CD4-positive, alpha-beta T cell treated with Interleukin-17A for 4 hours (primary cell): ENCODE results near the gene PDLIM1.
A peak's percentile ranks its signal among the peaks of the same experiment; 100 is the strongest.

Source experiments
- DNase-seq: peaks from one replicate; pipeline ENCODE4 v3.0.0-alpha.2; 2020; ENCODE audit warnings: mixed read lengths

The PDLIM1 gene

DNA sequence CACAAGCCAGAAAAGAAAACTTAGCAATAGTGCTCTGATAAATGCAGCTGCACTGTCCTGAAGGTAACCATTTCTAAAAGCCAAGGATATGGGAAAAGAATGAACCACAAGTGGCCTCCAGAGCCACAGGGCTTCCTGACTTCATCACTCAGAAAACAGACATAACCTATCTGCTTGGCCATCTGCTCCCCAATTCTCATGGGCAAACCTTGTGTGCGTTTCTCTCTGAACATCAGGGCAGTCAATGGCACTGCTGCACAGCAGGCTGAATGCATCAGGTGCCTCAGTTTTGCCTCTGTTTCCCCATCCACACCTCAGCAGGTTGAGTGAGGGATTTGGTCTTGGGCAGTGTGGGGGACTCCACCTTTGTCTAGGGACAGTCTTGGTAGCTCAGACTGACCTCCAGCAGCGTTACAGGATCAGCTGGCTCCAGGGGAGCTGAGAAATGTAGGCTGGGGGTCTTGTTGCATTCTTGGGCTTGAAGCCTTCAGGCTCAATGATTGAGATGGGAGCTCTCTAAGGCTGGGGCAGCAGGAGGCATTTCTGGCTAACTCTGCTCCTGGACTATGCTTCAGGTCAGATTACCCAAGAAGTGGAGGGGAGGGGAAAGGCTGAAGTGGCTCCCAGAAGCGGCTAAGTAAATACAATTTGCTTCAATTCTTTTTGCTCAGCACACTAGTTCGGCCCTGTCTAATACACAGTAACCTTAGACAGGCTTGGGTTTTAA lies 23.6 kb upstream of the PDLIM1 start:
- DNase-seq = no peak

DNA sequence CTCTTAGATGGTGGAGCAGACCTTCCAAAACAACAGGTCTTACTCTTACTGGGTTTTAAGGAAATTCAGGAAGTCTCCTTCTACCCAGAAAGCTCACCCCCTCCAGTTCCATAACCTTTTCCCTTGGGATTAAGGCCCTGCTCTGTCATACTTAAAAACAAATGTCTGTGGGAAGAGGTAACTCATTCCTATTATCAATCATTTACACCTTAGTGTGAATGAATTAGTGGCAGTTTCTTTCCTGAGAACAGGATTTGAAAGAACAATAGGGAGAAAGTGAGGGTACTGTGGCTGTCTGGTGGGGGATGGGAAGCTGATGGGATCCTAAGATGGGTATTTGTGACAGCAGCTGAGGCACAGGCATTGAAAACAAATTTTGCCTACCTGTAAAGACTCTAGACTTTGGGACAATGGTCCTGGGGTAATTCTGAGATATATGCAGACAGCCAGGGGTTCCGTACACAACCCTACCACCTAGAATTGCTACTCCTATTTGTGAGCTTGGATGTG lies 22.2 kb upstream of the PDLIM1 start:
- DNase-seq = no peak

DNA sequence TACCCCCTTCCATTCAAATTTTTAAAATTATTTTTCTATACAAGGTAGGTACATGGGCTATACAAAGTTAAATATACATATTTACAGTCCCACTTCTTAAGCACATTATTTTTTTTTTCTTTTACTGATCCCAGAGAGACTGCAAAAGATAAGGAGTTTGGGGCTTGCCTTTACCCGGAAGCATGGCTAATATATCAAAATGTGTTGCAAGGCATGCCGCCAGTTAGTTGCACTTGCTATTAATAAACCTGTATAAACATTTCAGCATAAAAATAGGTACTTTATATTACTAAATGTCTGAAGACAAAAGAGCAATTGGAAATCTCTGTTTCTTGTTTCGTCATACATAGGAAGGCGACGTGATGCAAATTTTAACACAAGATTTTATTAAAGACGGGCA lies 21.5 kb upstream of the PDLIM1 start:
- DNase-seq = no peak

DNA sequence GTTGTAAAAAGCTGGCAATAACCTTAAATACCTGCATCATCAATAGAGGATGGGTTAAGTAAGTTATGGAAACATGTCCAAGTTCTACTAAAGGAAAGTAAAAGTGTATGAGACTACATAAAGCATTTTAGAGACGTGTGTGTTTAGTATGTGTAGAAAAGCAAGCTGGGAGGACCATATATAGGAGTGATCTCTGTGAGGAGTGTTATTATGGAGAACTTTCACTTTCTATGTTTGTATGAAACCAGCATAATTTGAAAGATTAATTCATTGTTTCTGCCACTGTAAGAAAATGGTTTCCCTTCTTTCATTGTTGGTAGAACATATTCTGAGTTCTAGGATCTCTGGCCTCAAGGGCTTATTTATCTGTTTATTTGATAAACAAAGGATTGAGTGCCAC lies 19.2 kb upstream of the PDLIM1 start:
- no peak for DNase-seq

DNA sequence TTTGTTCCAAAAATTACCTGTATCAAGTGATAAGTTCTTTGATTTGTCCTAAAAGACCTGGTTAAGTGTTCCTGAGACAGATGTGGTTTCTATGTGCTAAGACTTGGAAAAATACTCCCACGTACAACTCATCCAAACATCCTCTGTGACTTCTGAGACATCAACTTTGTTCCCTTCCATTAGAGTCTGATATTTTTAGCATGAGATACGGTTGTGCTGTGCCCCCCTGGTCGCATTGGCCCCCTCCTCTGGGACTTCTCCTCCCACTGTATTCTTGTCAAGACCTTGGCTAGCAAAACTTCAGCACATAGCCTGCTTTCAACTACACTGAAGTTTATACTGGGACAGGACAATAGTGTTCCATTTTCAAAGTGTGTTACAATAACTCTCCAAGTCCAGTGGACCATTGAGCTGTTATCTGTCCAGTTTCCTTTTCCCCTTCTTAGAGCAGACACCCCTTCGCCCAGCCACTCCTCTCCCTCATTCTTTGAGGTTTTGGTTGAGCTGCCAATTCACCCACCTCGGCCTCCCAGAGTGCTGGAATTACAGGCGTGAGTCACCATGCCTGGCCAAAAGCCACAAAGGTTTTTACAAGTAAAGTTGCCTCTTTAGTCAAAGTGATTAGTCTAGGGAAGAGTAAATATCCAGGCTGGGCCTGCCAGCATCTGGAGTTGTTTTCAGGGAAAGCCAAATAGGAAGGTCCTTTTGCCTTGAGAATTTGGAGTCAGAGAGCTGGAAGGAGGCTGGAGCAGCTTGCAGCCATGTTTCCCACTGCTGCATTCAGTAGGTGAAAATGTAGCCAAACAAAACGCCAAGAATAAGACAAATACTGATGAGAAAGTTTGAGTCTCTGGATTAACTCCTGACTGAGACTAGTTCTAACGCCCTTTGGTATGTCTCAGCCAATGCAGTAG lies 17.8 kb upstream of the PDLIM1 start:
- no peak for DNase-seq

DNA sequence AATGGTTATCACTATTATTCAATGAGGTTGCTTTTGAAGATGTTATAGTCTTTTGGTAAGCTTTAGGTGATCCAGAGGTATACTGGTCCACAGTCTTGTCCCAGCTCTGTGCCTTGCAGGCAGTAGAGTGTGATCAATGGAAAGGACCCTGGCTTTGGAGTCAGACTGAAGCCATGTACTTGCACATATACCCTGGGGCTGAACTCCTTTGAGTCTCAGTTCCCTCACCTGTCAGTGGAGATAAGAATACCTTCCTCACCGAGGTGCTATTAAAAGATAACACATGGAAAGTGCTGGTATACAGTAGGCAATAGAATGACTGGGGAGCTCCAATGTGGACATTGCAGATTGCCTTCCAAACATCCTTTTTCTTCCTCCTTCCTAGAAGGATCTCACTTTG lies 16.0 kb upstream of the PDLIM1 start:
- no peak for DNase-seq

DNA sequence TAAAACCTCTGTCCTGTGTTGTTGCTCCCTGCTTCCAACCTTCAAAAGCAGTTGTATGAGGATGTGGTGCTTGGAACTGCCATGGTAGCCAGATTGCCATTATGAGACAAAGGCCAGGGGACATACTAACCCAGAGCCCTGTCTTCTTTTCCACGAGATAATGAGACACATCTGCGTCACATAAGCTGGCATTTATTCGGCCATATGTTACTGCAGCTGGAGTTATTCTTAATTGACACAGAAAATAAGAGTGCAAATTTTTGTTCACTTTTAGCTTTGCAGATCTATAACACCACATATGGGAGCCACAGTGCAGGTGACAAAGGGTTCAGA lies 15.5 kb upstream of the PDLIM1 start:
- no peak for DNase-seq

DNA sequence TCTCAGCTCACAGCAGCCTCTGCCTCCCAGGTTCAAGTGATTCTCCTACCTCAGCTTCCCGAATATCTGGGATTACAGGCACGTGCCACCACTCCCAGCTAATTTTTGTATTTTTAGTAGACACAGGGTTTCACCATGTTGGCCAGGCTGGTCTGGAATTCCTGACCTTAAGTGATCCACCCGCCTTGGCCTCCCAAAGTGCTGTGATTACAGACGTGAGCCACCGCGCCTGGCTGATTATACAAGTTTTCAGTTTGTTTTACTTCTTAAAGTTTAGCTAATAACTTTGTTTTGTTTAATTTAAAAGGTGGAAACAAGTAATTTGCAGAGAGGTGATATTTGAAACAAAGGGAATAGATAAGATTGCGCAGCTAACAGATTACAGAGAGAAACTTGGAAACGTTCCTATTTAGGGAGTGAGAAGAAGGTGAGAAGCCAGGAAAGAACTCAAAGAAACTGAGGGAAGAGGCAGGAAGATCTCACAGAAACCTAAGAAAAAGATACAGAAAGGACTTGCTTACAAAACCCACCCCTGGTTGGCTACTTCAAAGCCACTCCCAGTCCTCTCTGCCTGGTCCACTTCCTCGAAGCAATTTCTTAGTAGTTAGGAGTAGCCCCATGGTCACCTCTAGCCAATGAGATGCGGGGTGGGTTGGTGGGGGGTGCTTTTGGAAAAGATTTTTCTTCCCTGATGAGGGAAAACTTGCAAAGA lies 15.0 kb upstream of the PDLIM1 start:
- no peak for DNase-seq

DNA sequence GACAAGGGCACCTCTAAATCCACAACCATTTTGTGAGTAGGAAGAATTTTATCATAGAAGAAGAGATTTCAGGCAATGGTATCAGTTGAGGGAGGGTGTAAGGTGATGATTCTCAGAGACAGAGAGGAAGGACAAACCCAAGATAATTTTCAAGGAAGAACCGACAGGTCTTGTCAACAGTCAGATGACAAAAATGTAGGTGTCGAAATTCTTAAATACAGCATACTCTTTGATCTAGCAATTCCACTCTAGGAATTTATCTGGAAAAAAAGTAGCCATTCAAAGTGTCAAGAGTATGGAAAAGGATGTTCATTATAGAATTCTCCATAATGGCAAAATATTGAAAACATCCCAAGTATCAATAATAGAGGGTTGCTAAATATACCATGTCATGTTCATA lies 14.2 kb upstream of the PDLIM1 start:
- DNase-seq = no peak

DNA sequence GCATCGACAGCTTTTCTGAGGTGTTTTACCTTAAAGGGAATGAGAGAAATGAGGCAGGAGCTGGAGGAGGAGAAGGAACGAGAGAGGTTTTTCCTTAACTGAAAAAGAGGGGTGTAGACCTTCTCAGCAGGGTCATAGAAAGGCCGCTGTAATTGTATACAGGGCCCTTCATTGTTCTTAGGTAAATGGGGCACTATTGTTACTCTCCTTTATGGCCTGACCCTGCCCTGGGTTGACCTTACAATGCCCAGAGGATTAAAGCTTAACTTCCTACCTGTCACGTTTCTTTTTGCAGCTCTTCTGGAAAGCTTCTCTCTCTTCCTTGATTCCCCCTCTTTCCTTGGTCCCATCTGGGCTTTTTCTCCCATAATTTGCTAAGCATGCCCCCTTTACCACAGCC lies 13.7 kb upstream of the PDLIM1 start:
- DNase-seq = no peak

DNA sequence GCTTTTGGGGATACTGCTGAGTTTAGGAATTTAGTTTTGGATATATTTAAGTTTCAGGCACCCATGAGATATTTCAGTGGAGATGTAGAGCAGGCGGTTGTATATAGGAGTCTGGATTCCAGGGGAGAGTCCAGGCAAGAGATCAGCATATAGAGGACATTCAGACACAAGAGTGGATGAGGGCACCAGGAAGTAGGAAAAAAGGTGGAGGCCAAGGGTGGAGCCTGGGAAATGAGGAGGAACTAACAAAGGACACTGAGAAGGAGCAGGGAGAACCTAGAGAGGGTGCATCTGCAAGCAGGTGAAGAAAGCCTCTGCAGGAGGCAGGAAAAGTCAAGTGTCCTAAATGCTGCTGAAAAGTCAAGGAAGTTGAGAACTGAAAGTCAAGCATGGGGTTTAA lies 13.1 kb upstream of the PDLIM1 start:
- DNase-seq = no peak

DNA sequence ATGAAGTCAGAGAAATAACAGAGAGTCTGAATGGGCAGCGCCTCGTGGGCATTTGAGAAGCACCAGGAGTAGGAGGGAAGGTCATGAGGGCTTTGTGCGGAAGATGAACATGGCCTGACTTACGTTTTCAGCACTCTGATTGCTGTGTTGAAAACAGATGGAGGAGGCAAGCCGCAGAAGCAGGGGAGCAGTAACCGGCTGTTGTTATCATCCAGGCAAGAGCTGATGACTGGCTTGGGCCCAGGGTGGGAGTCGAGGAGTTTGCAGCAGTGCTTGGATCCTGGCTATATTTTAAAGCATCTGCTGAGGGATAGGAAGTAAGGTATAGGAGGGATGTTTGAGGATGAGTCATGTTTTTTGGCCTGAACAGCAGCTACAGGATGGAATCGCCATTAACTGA lies 12.7 kb upstream of the PDLIM1 start:
- no peak for DNase-seq

DNA sequence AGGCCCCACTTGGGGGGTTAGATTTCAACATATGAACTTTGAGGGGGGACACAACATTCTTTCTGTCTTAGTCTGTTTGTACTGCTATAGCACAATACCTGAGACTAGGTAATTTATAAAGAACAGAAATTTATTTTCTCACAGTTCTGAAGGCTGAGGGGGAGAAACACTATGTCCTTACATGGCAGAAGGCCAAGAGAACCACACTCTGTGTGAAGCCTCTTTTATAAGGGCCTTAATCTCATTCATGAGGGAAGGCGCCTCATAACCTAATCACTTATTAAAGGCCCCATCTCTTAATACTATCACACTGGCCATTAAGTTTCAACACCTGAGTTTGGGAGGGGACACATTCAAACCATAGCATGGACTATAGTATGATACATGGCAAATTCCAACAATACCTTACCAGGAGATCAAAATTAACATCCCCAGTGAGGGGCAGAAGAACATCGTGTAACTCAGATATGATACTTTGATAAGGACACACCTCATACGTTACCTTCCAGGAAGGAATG lies 9.3 kb upstream of the PDLIM1 start:
- DNase-seq = no peak

DNA sequence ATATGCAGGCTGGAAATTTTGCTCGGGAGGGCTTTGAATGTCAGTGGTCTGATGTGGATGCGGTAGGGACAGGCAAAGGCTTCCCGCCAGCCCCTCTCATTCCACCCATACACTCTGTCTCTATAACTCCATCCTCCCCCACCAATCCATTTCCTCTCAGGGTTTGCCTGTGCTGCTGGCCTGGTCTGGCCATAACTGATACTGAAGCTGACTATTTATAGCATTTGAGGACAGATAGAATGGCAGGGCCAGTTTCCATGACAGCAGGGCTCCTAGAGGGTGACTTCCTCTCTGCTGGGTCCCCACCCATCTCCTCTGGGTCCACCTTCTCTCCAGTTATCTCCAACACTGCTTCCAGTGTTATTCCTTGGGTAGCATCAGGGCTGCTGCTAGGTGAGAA lies 6.6 kb upstream of the PDLIM1 start:
- no peak for DNase-seq

DNA sequence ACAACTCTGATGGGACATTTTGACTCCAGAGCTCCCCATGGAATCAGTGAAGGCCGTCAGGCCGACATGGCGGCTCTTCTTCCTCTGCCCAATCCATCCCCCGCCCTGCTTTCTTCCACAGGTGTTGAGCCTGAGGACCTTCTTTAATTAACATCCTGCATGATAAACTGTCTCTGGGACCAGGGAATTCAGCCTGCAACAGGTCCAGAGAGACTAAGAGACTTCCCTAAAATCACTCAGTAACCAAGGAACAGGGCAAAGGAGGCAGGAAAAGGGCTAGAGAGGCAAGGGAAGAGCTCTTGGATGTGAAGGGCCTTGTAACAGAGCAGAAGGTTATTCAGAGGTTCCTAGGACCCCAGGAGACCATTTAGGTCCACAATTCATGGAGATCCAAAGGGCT lies 6.0 kb upstream of the PDLIM1 start:
- DNase-seq = no peak

DNA sequence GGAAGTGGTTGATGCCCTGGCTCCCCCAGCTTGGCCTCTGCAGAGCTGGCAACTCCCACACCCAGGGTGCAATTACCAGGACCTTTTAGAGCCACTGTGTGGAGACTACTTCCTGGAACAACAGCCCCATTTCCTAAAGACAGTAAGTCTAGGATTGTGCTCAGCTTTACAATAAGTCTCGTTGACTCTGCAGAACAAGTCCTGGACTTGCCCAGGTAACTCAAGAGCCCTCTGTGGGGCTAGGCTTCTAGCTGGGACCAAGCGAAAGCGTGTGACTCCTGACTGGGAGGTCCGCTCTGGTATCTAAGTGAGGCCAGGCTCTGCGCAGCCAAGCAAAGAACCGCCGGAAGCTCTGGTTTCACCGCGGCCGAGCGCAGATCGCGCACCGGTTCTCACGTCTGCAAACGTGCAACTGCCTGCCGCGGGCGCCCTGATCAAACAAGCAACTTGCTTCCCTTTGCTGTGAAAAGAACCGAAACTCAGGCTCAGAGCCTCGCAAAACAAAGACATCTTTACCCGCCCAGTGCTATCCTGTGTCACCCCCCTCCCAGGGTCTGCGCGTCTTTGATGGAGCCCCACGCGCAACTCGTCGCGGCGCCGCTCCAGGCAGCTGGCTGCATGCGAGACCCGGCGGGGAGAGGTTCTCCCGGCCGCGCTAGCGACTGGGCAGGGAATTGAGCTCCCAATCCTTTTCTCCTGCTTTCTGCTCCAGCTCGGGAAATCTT lies 4.4 kb upstream of the PDLIM1 start:
- peak; percentile 16 for DNase-seq

DNA sequence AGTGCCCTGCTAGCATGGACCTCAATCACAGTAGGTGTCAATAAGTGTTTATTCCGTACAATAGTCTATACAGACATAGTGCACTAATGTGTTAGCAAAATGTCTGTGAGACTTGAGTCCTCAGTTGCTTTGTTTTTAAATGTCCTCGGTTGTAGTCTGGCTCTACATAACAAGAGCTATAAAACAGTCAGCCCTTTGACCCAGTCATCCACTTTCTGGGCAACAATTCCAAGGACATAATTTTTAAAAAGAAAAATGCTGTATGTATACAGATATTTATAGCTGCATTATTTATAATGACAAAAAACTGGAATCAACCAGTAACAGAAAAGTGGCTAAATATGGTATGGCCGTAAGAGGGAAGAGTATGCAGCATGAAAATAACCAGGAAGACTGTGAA lies 2.8 kb upstream of the PDLIM1 start:
- no peak for DNase-seq

DNA sequence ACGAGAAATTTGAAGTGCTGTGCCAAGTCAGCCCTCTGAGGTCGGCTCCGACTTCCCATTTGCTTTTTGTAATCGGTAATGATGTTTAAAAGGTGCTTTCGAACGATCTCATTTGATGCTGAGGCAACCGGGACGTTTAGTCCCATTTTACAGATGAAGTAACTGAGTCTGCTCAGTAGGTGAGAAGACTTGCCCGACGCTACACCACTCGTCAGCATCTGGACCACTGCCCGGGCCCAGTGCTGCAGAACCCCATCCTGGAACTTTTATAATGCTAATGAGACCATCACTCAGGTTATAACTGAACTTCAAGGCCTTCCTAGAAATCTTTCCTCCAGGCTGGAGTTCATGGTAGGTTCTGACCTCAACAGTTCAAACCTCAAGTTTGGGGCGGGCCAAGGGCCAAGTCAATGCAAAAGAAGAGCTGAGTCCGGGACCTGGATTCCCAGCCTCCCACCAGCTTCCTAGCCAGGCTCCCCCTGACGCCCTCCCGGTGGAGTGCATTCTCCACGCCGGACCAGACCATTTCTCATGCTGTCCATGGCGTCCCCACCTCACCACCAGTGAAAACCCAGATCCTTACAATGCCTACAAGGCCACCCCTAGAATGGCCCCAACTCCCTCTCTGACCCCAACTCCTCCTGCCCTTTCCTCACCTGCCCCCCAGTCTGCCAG lies 699 bp upstream of the PDLIM1 start:
- DNase-seq = no peak

DNA sequence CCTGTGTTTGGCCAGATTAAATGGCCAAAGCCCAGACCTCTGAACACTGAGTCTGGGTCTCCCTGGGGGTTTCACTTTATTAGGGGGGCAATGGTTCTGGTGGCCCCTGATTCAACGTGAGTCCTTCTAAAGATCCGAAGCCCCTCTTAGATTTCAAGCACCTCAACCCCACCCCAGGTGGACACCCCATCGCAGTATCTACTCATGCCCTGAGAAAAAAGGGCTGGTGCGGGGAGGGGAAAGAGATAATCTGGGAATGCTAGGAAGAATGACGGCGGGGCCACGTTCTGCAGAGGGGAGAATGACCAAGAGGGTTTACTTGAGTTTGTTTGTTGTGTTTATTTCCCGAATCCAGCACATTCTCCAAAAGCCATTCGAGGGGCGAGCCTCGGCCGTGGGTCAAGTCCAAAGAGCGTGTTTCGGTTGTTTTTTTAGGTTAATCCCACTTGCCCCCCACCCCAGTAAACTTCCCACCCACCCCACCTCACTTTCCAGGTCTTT lies 832 bp downstream of the PDLIM1 start:
- no peak for DNase-seq

DNA sequence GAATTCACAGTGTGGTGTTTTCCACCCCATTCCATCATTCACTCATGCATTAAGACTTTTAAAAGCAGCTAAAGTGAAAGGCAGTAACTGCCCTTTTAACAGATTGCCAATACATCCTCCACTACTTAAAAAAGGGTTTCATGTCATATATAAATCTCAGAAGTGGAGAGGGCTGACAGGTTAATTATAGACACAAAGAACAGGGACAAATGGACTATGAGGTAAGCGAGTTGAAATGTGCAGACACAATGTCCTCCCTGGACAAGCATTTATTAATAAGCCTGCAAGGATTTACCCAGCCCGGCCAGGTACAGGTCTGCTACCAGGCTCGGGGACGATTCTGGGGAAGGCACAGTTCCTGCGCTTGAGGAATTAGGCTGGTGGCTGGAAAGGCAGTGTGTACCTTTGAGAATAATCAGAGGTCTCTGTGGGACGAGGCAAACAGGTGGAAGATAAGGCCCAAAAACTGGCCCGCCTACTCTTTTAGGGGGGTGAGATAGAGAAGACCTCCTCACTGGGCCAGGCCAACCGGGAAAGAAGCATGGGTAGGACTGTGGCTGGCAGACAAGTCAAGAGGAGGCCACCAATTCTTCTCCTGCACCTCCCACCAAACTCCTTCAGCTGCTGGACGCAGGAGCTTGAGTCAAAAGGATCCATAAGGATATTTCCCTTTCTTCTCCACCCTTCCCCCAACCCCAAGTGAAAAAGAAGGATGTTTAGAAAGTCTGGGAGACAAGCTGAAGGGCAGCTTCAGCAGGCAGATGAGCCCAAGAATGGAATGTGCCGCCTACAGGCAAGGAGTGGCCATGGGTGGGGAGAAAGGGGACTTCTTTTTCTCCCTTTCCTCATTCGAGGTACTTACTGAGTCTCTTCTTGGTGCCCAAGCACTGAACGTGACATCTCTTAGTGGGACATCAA lies 1.5 kb downstream of the PDLIM1 start:
- no peak for DNase-seq

DNA sequence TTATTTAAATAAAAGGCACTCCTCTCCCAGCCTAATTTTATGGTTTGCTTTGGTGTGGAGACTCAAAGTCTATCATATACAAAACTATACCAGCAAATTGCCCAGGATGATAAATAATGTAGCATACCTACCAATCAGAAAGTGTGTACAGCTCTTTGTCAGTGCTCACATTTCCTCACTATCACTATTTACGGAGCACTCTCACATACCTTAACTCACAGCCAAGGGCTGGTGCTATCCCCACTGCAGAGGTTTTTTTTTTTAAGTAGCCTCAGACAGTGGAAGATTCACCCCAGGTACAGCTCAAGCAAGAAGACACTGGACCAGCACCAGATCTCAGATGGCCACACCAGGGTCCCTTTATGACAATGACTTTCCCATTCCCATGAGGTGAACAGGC lies 2.5 kb downstream of the PDLIM1 start:
- DNase-seq = no peak
